Activated CD4-positive, alpha-beta T cell treated with anti-CD3 and anti-CD28 coated beads, Interleukin-2, Interleukin-4, amounts not matched to agents 100 ng/mL and 50 ng/mL, durations not matched to agents 16 hours and 8 hours (primary cell): ENCODE results near the gene COG5.

ENCODE experiments used
- DNase-seq: peaks from one replicate; pipeline ENCODE4 v3.0.0-alpha.2; 2020; ENCODE audit warnings: low spot score

The COG5 gene

DNA sequence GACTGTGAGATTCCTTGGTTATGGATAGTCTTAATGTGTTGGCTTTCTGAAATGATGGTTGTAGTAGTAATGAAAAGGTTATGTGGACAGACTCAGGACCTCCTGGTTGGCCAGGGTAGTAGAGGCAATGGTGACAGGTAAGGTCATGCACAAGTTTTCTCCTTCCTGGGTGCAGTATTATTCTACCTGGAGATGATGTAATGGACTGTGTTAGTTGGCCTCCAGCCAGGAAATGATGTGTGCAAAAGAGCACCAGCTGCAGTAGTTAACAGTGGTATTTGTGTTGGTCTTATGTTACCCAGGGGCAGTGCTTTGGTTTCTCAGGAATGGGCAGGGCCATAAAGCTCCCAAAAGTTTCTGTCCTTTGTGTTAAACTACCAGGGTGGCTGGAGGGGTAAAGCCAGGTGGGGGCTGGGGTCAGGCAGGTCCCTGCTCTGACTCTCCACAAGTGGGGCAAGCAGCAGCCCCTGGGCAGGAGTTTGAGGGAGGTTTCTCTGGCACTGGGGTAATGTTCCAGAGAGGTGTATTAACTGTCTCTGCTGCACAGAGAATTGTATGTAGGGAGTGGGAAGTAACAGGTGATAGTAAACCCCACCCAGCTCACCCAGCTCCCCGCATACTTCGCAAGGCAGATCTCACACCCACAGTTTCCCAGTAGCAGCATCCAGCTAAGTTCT is 57.6 kb downstream of the COG5 start:
- DNase-seq = no peak

DNA sequence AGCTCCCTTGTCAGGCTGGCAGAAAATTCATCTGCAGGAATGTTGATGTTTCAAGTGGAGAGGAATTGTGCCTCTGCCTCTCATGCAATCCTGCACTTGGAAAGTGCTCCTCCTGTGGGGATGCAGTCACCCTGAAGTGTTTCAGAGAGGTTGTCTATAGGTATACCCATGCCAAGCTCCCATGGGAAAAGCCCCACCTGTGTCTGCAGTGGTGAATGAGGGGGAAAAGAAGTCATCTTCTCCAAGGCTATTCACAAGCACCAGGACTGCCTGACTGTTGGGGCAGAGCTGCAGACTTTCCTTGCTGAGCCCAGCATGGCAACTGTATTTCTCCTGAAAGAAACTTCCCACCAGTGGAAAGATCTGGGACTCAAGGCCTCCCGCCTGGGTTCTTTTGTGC is 58.4 kb downstream of the COG5 start:
- DNase-seq = no peak

DNA sequence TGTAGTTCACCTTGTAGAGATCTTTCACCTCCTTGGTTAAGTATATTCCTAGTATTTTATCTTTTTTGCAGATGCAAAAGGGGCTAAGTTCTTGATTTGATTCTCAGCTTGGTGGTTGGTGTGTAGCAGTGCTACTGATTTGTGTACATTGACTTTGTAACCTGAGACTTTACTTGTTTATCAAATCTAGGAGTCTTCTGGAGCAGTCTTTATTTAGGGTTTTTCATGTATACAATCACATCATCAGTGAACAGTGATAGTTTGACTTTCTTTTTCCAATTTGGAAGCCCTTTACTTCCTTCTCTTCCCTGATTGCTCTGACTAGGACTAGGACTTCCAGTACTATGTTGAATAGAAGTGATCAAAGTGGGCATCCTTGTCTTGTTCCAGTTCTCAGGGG is 60.0 kb downstream of the COG5 start:
- DNase-seq = no peak

DNA sequence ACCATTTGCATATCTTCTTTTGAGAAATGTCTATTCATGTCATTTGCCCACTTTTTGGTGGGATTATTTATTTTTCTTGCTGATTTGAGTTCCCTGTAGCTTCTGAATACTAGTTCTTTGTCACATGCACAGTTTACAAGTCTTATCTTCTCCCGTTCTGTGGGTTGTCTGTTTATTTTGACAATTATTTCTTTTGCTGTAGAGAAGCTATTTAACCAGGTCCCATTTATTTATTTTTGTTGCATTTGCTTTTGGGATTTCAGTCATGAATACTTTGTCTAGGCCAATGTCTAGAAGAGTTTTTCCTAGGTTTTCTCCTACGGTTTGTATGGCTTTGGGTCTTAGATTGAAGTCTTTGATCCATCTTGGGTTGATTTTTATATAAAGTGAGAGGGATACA is 60.9 kb downstream of the COG5 start:
- DNase-seq = no peak

DNA sequence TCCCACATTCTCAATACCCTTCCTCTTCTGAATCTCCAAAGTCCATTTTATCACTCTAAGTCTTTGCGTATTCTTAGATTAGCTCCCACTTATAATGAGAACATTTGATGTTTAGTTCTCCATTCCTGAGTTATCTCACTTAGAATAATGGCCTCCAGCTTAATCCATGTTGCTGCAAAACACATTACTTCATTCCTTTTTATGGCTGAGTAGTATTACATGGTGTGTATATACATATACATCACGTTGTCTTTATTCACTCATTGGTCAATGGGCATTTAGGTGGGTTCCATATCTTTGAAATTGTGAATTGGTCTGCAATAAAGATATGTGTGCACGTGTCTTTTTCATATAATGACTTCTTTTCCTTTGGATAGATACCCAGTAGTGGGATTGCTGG is 61.6 kb downstream of the COG5 start:
- no peak for DNase-seq

DNA sequence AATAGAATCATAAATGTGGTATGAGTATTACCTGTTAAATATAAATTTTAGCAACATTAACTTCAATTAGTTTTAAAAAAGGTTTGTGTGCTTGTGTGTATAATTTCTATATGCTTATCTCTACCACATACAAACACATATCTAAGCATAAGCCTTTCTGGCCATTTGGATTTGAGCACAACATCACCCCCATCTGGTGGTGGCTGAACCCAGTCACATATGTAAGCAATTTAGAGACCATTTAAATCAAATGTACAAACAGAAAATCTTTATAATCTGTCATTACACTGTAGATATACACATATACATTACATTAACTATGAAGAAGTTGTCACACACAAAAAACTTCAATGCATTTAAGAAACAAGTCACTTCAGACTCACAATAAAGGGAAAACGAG is 62.1 kb downstream of the COG5 start:
- peak; percentile 10 for DNase-seq

DNA sequence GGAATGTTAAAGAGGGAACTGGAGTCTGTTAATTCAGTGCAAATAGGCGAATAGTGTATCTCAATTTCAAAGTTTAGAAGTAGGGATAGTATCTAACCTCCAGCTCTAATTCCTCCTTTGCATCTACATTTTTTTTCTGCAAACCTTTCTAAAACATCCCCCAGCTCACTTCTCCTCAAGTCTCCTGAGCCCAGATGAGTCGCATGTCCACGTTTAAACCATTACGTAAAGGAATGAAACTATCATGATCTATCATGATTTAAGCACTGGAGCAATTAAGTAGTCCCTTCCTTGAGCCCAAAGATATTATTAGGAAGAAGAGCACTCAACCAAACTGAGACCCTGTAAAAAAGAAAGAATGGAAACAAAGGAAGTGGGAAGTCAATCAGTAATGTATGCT is 64.0 kb downstream of the COG5 start:
- DNase-seq = no peak

DNA sequence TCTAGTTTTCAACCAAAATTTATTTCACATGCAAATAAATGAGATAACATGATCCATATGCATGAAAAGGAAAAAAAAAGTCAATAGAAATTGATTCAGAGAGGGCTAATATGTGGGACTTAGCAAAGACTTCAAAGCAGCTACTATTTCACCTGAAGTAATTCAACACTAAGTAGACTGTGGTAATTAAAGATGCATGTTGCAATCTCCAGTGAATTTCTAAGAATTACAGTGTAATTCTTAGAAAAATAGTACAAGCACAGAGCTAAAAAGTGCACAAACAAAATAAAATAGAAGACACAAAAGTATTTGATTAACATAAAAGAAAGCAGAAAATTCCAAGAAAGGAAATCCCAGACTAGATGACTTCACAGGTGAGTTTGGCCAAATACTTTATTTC is 68.2 kb downstream of the COG5 start:
- DNase-seq = no peak

DNA sequence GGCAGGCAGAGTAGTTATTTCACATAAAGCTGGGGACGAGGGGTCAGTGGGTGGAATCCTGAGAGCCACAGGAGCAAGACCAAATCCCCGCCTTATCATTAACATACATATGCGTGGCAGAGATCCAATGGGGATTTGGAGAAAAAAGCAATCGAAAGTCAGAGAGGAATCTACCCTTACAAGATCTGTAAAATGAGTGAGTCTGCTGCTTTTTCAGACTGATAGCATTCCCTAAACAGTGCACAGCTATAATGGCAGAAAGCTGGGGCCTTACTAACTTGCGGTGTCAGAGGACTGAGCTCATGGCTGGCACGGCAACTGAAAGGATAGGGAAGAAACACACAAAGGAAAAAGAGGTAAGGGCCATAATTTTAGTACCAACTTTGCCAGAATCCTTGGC is 68.8 kb downstream of the COG5 start:
- no peak for DNase-seq

DNA sequence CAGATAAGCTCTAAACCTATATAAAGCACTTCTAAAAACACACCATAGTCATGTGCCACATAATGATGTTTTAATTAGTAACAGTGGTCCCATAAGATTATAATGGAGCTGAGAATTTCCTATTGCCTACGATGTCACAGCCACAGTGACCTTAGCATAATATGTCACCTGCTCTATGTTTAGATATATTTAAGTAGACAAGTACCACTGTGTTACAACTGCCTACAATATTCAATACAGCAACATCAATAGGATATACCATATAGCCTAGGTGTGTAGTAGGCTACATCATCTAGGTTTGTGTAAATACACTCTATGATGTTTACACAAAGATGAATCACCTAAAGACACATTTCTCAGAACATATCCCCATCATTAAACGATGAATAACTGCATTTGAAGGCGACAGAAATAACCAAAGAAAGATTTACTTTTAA is 69.4 kb downstream of the COG5 start:
- DNase-seq = no peak

DNA sequence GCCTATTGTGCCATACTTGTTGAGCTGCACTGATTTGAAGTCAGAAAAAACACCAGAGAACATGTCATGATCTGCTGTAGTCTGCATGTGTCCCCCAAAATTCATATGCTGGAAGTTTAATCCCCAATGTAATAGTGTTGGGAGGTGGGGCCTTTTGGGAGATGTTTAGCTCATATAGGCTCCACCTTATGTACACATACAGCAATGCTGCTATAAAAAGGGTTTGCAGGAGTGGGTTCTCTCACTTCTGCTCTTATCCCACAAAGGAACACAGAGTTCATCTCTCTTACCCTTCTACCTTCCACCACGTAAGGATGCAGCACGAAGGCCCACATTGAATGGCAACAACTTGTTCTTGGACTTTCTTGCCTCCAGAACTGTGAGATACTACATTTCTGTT is 70.8 kb downstream of the COG5 start:
- DNase-seq = no peak

DNA sequence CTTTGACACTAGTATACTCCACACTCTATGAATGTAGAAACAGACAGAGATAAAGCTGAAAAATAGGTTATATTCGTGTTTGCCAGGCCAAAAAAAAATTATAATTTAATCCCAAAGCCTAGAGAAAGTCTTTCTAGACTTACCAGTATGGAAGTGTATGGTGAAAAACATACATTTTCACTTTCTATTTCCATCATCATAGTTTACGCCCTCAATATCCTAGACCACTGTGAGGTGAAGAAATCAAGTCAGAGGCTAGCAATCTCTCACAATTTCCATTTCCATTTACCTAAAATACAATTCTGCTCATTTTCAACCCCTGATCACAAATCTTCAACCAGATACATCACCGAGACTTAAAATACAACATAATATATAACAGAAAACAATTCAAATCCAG is 77.7 kb downstream of the COG5 start:
- DNase-seq = peak; percentile 4

DNA sequence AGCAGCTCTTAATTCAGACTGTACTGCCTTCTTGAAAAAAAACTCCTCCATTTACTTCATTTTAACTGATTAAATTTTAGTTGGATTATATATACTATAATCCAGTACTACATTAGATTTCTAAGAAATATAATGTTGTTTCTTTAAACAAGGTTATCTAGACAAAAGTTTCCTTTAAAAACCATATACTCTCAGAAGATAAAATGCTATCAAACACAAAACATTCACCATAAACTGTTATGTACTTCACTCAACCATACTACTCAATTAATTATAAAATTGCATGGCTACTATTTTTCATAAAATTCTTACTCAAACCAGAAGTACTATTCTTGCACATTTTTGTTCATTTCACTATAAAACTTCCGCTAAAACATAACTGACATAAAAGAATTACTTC is 81.1 kb downstream of the COG5 start:
- no peak for DNase-seq

DNA sequence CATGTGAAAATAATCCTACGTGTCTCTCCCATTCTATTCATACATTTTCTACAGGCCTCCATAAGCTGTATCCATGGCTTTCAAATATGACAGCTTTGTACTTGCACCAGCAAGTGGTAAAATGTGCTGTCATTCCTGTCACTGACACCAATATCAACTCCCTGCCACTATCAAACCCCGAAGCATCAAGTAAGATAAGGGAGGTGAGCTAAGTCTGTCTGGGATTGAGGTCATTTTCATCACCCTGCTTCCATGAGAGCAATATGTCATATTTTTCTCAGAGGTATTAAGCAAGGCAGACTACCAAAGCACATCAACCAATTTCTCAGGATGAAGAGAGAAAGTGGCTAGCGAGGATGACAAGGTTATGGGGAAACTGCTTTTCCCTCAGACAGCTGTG is 82.8 kb downstream of the COG5 start:
- no peak for DNase-seq

DNA sequence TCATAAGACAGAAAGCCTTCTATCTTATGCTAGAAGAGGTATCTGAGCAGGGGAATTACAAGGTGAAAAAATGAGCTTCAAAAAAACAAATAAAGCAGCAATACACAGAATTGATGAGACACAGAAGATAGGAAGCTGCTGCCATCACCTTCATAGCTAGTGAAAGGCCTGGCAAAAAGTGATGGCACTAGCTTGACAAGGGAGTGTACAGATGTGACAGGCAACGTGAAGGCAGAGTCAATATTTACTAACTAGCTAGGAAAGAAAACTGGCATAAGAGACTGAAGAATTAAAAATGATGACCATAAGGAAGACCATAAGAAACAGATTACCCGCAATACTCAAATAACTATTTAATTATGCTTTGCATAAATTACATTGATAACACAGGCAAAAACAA is 84.4 kb downstream of the COG5 start:
- no peak for DNase-seq

DNA sequence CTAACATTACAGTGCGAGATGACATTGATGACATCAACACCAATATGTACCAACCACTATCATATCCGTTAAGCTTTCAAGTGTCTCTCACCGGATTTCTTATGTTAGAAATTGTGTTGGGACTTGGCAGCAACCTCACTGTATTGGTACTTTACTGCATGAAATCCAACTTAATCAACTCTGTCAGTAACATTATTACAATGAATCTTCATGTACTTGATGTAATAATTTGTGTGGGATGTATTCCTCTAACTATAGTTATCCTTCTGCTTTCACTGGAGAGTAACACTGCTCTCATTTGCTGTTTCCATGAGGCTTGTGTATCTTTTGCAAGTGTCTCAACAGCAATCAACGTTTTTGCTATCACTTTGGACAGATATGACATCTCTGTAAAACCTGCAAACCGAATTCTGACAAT is 89.6 kb downstream of the COG5 start:
- no peak for DNase-seq

DNA sequence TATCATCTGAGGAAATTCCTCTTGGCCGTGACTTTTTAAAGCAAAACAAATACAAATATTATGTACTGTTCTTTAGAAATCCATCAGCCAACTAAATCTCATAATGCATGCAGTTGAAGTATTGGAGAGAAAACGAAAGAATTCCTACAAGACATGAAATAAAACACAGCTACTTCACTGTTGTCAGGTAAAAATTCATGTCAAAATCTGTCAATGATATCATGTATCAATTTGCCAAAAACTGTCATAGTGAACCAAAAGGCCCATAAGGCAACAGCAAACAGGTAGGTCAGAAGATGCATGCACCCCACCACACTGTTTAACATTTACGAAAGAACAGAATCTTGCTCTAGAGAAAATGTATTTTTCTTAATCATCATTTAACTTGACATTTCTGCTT is 91.6 kb downstream of the COG5 start:
- DNase-seq = no peak

DNA sequence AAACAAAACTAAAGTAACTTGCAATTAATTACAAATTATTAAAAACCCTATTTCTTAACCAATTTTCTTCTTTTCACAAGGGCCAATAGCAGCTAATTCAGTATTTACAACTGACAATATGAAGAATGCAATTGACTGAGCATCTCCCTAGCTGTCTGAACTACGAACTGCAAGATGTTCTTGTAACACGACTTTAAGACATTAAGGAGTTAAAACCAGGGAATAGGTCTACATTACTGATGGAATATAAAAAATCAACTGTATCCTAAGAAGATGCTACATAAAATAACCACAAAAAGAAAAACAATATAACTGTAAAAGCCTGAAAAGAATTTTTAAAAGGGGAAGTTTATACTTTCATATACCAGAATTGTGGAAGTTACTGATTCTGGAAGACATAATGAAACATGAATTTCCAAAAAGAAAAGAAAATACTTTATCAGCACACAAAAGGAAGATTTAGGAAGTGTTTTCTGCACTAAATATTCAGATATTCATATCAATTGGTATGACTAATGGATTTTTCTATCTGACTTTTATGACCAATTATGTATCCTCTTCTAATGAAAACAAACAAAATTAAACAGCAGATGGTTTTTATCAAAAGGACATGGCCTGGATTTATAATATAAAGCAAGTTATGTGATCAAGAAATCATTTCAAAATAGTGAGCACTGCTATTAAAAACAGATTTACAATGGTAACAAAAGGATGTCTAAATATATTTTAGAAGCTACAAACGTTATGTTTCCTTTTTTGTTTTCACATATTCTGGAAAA is 92.2 kb downstream of the COG5 start:
- DNase-seq = no peak

DNA sequence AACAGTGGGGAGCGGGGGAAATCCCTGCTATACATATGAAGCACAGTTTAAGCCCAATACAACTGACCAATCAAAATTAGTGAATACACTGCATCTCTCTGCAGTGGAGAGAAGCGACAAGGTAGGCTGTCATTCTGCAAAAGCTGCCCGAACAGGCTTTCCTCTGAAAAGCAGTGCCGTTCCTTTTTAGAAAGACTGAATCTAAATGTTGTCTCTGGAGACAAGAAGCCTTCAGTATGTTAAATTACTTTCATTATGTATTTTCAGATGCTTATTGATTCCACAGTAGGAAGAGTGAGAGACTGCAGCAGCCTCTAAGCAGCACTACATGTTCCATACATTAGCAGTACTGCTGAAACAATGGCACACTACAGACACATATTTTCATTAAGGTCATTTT is 93.8 kb downstream of the COG5 start, which contains the start of gene GPR22:
Gene GPR22, plus strand, starts transcription at position 129 of the 400 bp plus-strand sequence. CDS start 4,004 bp downstream, outside the sequence.
- no peak for DNase-seq

DNA sequence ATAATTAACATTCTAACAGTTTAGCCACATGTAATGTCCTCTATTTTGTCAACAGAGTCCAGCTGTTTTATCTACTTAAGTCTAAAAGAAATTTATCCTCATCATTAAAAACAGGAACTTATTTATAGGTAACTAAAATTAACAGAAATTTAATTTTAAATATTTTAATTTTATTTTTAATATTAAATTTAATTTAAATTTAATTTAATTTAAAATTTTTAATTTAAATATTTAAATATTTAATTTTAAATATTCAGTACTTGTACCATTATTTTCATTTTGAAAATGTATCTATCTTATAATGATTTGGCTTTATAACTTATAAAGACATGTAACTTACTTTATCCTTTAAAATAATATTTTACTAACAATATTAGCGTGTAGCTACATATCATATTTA is 94.9 kb downstream of the COG5 start:
- no peak for DNase-seq

DNA sequence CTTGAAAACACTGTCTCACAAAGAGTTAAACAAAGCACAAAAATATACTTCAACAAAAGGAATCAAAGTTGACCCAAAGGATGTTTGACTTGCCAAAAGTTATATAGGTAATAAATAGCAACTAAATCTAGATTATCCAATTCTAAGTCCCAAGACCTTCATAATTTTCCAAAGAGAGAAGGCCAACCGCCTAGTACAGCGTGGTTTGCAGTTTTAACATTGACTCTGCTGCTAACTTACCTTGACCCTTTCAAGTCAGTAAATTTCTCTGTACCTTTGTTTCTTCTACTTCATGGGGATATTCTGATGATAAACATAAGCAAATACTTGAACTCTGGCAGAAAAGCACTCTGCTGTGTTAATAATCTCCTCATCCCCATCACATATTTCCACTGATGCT is 95.7 kb downstream of the COG5 start:
- no peak for DNase-seq

DNA sequence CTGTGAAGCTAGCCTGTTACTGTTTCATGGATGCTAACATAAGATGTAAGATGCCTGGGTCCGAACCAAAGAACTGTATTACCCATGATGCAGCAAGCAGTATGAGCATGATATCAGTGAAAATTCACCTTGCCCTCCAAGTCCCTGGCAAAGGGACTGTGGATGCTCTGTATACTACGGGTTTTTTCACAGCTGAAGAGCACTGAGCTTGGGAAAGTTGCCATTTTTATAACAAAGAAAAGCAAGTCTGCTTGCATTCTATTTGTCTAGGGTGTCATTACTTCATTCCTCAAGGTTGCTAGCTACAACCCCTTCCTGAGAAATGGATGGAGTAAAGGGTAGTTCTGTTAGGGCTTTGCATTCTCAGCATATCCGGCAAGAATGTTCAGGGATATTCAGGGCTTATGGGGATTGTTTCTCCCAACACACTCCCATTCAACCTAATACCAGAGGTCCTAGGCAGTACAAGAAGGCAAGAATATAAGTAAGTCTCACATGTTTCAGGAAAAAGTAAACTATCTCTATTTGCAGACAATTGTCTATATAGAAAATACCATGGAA is 99.0 kb downstream of the COG5 start:
- DNase-seq = no peak
